HL-60/S4 treated with retinoic acid at 250 ng/mL for 4 days and 3 days (cell line): ENCODE data around the gene ADGRG6.

Experiments used
- in situ Hi-C: fragments of 300-500 bp; cut with MboI; formaldehyde crosslinking; loops from 2 replicates; pipeline ENCODE4 v1.7.0; 2022; ENCODE audit warnings: low sequenced_read_pairs

Gene ADGRG6

DNA sequence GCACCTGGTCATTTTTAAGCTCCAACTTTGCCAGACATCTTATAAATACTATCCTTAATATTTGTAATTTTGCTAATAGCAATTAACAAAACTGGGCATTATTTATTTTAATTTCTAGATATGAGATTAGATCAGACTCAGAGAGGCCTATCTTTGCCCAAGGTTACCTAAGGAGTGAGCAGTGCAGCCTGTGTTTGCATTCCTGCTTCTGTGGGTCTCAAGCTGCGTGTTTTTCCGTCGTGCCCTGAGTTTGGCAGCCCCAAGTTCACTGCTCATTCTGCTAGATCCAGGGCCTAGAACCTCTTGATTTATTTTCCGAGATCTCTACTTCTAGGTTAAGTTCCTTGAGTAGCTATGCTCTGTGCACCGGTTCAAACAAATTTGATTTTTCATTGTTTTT, 11.0 kb upstream of the ADGRG6 start:
- in situ Hi-C loops = no loop called here

DNA sequence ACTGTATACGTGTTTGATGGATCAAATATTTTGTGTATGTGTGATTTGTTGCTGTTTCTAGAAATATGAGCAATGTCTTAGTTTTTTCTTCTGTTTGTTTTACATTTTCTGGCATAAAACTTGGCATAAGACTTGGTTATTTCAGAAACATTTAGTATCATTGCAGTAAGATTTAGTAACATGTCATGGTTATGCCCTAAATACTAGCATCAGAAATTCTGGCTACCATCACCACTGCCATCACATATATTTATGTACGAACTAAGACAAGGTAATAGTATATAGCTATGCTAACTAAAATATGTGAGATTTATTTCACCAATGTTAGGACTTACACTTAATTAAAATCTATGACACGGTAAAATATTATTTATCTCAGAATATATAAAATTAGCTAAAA, 10.3 kb upstream of the ADGRG6 start:
- in situ Hi-C loops = no loop called here

DNA sequence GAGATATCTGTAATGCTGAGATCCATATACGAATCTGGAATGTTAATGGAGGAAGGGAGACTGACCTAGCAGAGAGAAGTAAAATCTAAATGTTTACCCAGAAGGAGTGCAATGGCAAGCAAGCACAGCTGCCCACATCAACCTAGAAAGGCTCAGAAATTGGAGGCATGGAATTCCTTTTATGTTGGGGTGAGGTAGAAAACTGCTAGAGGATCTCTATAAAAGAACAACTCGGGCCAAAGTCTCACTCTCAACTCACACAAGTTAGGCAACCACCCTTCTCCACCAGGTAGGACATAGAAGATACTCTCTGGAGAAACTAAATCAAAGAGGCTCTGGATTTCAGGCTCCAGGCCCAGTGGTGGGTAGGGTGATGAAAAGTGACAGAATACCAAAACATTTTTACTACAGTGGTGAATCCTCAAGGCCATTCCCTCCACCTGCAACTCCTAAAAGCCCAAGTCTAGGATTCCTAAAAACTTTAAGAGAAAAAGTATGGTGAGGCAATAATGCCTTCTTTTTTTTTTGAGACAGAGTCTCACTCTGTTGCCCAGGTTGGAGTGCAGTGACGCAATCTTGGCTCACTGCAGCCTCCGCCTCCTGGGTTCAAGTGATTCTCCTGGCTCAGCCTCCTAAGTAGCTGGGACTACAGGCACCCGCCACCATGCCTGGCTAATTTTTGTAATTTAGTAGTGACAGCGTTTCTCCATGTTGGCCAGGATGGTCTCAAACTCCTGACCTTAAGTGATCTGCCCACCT, 9.5 kb upstream of the ADGRG6 start:
- in situ Hi-C loops = no loop called here

DNA sequence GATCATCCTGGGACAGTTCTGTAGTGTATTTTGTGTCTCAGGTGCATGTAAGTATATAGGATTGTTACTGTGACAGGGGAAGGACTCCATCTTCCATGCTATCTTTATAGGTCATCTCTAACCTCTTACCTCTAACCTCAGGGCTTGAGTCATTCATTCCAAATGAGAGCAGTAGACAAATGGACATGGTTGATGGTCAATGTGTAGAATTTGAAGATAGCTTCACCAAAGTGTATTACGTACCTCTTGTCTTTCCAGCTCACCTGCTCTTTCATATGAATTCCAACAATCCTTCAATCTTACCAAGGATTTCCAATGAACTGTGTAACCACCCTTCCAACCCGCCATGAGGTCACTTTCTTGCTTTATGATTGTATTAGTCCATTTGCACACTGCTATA, 8.7 kb upstream of the ADGRG6 start:
- in situ Hi-C loops = no loop called here

DNA sequence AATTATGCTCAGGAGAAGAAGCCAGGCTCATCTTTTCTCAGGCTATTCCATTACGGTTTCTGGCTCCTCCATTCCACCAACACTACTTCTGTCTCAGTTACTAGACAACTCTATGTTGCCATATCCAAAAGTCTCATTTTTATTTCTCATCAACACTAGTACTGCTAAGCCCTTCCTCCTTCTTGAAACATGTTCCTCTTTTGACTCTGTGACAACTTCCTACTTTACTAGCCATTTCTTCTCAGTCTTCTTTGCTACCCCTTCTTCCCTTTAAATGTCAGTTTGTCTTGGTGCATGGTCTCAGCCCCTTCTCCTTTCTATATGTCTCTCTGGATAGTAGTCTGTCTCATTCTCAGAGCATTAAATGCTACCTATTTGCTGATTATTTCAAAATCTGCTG, 7.1 kb upstream of the ADGRG6 start:
- in situ Hi-C loops = no loop called here

DNA sequence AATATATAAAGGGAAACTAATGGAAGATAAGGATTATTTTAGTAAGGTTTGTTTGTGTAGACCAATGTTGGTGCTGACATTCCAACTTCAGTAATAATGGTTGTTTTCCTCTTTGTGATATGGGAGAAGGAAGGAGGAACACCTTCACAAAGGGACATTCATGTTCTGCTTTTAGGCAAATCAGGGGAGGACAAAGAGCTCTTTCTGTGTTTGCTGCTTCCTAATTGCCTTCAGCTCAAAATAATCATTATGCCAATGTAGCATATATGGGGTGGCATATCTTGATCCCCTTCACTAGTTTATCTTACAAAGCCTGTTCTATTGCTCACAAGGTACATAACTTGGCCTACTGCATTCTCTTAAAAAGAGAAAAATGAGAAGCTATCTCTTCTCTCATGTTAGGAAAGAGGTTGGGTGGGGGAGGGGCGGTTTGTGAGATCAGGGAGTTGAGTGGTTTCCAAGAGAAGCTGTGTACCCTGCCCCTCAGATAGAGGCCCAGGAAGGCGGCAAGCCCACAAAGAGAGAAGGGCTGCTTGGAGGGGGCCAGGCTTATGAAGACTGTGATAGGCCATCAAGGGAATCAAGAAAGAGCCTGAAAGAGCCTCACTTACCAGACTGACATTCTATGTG, 4.7 kb upstream of the ADGRG6 start:
- in situ Hi-C loops = no loop called here

DNA sequence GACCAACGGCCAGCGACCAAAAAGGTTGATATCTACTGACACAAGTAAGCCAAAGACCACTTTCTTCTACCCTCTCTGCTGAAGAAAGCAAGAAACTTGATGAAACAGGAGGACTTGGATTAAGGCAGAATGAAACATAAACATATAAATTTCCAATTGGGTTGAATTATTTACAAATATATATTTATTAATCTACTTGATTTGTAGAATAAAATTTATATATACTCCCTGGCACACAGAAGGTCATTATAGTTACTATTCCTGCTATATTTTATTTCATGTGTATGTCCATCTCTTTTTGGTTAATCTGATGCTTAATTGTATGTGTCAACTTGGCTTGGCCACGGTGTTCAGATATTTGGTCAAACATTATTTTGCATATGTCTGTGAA, 4.2 kb upstream of the ADGRG6 start:
- in situ Hi-C loops = no loop called here

DNA sequence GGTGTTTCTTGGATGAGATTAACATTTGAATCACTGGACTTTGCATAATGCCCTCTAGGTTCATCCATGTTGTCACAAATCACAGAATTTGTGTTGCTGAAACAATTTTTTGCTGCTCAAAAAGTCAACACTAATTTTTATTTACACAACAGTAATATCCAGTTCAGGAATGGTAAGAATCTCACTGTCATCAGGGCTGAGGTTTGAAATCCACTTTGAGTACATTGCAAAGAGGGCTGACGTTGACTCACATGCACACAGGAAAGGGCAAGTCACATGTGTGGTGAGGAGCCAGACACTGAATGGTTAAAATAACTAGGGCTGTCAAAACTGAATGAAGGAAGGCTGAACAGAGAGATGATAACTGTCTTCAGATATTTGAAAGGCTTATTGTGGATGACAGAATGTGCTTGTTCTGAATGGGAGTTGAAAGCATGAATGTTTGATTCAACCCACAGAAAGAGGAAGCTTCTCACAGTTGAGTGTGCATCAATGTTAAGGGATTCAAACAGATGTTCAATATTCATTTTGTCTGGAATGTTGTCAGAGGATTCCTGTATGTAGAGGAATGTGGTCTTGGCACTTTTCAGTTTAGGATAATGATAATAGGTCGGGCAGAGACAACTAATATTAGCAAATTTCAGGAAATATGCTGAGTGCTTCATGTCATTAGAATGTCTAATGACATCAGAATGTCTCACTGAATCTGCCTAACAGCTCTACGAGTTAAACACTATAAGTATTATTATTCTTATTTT, 3.6 kb upstream of the ADGRG6 start:
- in situ Hi-C loops = no loop called here

DNA sequence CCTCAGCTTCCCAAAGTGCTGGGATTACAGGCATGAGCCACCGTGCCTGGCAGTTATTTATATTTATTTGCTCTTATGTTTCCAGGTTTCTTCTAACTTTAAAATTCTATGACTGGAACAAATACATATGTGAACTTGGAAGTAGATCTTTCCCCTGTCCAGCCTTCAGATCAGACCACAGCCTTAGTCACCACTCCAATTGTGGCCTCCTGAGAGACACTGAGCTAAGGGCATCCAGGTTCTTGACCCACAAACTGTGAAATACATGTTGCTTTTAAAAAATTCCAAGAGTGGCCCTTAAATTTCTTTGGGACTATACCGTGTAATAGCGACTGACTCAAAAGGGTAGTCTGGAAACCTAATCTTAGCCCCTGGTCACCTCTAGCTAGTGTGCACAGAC, 1.5 kb upstream of the ADGRG6 start:
- in situ Hi-C loops = no loop called here

DNA sequence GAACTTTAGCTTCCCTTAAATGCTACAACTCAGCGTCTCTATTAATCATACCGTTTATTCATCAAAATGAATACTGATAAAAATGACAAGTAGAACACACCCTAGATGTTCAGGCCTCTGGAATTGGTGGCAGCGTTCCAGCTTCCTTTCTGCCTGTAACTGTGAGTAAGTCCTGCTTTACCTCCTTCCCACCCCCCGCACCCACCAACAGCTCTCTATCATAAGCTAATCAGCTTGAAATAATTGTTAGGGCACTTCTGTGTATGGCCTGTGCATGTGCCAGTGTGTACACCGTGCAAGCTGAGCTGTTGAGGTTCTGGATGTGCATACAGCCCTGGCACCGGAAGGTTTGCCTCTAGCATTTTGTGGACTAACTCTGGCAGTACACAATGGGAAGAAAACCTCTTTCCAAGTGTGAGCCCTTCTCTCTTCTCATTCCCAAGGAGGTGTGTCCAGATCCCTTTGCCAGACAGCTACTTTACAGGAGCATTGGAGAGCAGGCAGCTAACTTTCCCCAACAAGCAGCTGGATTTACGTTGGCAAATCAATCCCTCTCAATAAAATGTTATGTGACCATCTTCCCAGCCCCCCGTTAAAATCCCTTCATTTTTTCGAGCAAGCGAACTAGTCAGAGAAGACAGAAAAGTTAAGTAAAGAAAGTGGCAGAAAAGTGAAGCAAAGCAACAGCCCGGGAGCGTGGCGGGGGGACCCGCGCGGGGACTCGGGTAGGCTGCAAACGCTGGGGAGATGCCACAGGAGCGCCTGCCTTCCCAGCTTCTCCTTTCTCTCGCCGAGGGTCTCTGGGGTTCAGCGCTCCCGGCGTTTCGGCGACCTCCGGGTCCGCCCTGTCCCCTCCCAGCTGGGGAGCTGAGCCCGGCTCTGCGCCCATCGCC, 803 bp upstream of the ADGRG6 start:
- in situ Hi-C loops = no loop called here

DNA sequence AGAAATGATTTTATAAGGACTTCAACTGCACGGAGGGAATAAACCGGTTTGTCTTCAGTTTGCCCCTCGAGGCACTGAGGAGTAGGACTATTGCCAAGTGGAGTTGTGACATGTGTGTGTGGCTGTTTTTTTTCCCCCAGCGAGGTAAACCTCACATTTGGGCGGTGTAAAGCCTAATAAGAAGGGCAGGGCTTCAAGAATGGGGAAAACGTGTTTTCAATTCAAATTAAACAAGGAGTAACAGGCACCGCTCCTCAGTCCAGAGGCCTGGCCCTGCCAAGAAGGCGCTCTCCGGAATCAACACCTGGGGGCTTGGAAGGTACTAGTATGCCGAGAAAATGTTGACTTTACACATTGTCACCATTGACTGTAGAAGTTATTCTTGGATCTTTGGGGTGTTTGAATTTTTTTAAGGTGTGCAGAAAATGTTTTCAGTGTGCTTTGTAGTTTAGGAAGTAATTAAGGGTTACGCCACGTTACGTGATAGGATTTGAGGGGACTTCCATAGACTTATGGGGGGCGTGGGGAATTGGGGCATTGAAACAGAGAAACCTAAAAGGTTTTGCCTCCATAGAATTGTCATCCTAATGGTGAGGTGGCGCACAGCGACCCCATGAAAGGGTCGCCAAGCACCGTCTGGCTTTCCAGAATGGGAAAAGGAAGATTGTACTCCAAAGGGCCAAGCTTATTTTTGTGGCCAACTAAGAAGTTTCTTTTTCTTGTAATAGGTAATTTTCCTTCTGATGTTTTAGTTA, 791 bp downstream of the ADGRG6 start:
- in situ Hi-C loops = no loop called here

DNA sequence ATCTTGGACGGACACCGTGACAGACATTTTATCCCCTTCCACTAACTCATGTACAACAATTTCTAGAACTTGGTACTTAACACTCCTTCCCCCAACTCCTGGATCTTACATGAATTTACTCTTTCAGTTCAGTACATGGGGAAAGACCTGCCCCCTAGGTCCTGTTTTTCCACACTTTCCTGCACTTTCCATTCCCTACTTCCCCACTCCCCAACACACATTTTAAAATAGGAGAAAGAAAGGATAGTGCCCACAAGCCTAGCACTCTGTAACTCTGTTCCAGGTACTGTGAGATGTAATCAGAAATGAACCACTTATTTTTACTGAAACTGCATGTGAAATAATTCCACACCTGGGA, 1.3 kb downstream of the ADGRG6 start:
- in situ Hi-C loops = no loop called here

DNA sequence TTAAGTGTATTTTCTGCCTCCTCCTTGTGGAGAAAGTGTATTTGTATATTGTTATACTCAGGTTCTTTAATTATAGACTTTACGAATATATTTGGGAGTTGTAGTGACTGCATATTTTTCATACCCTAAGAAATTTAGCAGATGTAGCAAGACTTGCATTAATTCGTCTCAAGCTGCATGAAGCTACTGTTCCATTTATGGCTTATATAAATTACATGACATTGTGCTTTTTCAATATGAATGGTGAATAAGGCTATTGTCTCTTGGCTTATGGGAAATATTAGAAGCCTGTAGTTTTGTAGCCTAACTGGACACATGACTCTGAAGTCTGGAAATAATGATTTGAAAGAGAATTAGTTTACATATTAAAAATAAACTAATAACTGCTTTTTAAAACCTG, 2.4 kb downstream of the ADGRG6 start:
- in situ Hi-C loops = no loop called here

DNA sequence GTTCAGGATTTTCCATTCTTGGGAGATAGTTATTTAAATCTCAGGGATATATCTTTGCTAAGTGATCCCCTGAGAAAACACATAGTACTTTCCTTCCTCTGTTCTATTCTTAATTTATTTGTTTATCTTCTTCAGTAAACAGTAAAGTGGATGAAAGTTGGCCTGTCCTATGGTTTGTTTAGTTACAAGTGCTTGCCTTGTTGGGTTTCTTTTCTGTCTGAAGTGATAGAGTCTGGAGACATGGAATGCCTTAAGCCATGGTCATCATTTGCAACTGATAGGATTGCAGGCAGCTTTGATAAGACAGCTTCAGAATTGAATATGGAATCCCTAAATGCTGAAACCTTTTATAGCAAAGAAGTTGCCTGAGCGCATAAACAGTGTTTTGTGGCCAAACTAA, 4.9 kb downstream of the ADGRG6 start:
- in situ Hi-C loops = no loop called here

DNA sequence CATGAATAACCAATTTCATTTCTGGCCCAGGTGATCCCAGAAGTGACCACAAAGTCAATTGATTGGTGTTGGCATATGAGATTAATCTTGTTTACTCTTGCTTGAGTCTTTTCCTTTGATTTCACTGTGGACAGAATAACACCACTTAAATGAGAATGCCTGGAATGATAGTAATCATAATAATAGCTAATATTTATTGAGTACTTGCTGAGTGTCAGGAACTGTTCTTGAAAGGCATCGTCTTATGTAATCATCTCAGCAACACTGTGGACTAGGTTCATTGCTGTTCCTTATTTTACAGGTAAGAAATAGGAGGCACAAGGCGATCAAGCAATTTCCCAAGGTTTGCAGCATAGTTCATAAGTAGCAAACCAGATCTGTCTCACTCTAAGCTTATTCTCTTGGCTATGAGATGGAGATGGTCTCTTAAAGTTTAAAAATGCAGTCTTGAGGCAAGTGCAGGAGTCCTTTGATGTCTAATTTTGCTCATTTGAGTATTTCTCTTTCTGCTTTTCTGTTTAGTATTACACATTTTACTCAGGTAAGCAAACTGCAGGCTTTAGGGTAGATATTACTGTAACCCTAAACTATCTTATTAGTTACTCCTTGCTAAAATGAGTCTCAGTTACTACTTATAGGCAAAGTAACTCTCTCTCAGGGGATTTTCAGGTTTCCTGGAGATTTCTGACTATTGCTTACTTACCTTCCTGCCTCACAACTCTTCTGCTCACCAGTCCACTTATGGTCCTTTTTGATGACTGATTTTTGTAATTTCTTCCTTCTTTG, 6.3 kb downstream of the ADGRG6 start:
- in situ Hi-C loops = no loop called here

DNA sequence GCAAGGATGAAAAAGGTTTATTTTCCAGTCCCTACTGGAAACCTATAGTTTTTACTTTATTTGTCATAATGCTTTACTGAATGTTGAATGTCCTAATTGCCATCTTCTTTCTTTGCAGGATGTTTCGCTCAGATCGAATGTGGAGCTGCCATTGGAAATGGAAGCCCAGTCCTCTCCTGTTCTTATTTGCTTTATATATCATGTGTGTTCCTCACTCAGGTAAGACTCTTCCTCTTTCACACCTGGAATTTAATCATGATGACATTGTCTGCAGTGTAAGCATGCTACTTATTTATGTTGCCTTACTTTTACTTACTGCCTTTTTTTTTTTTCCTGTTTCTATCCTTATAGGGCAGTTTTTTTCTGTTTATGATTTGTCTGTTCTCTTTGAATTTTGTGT, 7.6 kb downstream of the ADGRG6 start:
- in situ Hi-C loops = no loop called here

DNA sequence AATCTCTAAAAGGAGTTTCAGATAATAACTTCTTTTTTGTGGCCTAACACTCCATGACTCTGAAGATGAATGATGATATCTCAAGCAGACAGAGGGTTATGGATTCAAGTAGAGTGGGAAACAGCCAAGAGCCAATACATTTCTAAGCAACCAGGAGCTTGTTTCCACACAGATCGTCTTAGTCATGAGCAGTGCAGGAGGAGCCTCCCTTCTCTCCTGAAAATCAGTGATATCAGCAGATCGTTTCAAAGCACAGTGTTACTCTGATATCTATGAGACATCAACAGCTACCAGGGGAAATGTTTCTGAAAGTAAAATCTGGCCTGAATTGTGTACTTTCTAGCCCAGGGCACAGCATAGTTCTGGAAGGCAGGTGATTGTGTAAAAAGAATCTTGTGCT, 11.5 kb downstream of the ADGRG6 start:
- in situ Hi-C loops = no loop called here

DNA sequence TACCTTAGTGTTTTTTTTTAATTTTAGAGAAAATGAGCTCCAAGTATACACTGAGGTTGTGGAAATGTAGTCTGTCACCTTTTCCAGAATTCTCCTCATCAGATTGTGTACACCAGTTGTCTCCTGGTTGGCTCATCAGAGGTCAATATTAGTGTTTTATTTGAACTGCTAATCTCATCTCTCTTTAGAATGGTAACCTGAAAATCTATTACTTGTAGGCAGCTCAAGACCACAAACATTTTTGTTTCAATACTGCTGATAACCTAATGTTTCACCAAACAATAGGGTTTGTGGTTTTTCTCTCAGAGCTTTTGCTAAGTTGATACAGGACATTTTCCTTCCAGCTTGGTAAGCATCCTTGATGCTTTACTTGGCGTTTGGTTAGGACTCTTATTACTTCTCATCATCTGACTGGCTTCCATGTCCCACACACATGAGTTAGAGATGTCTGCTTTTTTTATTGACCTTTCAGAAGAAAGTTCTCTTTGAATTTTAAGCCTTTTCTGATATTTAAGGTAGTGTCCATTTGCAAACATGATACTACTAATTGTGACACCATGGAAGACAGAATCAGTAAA, 15.1 kb downstream of the ADGRG6 start:
- in situ Hi-C loops = no loop called here

DNA sequence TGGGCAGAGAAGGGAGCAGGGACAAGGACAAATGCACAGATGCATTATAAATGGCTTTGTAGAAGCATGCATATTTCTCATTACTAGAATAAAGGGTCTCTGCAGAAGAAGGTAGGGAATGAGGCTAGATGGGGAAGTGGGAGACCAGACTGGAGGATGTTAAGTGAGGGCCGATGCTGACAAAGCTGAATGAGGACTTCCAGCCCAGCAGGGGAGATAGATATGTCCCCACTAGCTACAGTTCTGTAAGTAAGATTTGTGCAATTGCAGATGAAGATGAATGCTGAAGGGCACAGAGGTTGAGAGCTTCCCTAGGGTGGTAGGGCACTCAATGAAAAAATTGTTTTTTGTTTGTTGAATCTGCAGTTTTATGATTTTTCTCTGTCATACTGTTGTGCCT, 16.9 kb downstream of the ADGRG6 start:
- in situ Hi-C loops = no loop called here
